ENCODE measurements around the gene OAT.

- TF ChIP-seq CTCF (IDR thresholded peaks at IDR 0.05) (no peak), POLR2A (IDR thresholded peaks at IDR 0.05) (no peak)
Measured at GRCh38 chr10:124460144-124460543, 41.4 kb upstream of the OAT start.

Data from Peyer's patch (tissue), 4 donors.